NCI-H526 (cell line): ENCODE results near the gene PLS3.
"Not testable (repeated sequence)": the region's sequence is repeated elsewhere in the genome, so short reads cannot be mapped to it uniquely, and the experiment has no call there.

Source experiments
- DNase-seq, 2 experiments: peaks; one replicate each; lab custom pipeline; 2025; lab: John Stamatoyannopoulos, UW

PLS3 gene

DNA sequence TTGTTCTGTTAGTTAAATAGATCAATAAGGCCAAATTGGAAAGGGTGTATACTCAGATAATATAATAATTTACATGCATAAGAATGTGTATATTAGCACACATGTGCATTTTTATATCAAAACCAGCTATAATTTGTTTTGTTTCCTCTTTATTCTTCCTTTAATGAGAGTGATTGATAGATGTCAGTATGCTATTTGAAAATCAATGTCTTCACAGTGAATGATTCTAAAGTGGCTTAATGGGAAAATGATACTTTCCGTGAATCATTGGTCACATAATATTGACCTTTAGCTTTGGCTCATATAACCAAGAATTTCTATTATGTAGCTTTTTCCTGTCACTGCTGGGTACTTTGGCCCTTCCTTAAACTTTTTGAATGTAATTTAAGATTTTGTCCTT, 48.6 kb downstream of the PLS3 start:
- no peak for DNase-seq

DNA sequence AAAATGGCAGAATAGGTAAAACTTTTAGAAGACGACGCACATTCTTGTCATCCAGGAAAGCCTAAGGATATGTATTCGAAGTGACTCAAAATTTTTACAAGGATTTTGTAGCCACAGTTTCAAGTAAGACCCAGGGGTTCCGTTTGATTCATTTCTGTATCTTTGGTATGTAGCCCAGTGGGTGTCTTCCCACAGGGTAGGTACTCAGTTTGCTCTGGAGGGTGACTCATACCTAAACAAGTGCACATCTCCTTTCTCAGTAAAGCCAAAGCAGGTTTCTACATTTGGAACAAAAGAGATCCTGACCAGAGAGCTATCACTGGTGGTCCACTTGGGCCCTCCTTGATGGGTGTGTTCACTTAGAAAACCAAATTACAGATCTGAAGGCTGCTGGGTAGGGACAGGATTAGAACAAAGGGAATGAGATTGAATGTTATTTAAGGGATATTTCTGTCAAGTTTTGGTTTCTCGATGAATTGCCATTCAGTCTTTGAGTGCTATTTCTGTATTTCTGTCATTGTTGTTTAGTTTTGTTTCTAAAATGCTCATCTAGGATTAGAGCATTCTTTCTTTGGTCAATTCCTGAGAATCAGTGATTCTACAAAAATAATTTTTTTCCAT, 56.1 kb downstream of the PLS3 start:
- DNase-seq = no peak

DNA sequence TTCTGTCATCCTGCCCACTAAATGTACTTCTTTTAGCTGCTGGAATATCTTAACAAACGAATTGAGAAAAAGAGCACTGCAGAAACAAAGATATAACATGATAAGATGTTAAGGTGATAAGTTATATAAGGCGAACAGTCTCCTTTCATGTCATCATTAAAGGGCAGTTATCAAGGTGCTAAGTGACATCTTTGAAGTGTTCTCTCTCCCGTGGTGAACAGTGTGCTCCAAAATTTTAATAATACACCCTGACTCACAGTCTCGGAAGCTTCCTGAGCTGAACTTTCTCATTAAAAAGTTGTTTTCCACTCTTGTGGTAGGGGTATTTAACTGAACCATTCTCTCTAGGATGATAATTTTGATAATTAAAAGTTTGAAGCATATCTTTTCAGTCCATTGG, 61.6 kb downstream of the PLS3 start:
- DNase-seq = no peak

GRCh38 chrX:115624916-115625315, 63.9 kb downstream of the PLS3 start:
- no peak for DNase-seq

DNA sequence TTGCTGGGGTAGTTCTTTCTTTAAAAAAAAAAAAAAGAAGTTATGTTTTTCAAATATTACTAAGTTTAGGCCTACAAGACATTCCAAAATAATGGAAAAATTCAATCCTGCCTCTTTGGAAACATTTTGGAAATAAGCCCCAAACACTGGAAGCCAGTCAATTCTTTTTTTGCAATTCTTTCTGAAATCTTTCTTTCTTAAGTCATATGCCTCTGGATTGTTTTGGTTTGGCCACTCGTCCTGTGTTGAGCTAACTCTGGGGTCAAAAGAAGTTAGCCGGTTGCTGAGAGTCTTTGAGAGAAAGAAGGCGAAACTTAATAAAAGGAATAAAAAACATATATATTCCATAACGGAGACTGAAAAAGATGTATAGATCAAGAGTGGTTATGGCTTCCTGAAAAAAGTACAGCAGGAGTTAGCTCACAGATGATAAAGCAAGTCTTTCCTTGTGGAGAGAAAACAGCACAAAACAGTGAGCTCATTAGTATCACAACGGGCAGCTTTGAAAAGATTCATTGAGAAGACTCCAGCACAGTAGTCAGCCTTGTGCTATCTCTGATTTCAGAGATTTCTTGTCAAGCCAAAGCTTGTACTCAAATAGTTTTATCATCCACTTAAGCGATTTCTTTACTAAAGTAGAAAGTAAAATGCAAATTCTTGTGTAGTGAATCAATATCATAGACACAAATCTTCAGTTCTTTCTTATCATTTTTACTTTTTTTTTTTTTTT, 64.8 kb downstream of the PLS3 start:
- no peak for DNase-seq

GRCh38 chrX:115630204-115630603, 69.2 kb downstream of the PLS3 start:
- no peak for DNase-seq

GRCh38 chrX:115632455-115632854, 71.5 kb downstream of the PLS3 start:
- DNase-seq = no peak

- not testable (repeated sequence) for DNase-seq
Measured at GRCh38 chrX:115633397-115633796, 72.4 kb downstream of the PLS3 start.

DNA sequence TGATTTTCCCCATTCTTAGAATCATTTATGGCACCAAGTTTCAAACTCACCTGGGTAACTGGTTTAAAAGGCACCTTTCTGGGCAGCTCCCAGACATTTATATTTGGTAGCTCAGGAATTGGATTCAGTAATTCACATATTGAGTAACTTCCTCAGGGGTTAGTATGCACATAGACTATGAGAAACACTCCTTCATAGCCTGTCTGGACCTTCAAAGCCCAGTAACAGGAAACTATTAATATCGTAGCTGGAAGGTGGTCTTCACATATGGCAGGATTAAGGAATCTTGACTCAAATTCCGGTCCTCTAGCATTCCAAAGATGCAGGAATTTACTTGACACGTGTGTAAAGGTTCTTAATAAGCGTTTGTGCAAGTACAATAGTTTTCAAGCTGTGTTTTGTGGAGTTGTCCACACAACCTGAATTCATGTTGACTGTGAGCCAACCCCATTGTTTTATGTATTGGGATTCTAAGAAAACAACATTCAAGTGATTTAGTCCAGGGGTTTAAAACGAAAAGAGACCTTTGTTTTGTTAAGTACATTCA, 78.4 kb downstream of the PLS3 start:
- DNase-seq = no peak

DNA sequence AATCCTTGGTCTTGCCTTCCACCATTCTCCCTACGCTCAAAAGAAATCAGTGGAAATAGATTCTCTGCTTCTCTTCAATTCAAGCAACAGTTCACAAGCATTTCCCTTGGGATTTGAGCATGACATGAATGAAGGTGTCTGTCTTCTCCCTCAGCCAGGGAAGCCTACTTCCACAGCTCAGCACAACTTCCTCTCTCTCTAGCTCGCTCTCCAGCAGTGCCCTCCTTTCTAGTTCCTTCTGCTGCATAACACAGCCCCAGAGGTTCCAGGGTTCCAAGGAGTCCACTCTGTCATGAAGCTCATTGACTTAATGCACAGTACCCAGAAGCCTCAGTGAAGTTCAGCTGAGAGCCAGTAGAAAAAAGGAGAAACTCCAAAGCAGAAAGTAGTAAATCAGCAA, 81.3 kb downstream of the PLS3 start:
- DNase-seq = peak in 1 of 2 experiments; percentile 0

DNA sequence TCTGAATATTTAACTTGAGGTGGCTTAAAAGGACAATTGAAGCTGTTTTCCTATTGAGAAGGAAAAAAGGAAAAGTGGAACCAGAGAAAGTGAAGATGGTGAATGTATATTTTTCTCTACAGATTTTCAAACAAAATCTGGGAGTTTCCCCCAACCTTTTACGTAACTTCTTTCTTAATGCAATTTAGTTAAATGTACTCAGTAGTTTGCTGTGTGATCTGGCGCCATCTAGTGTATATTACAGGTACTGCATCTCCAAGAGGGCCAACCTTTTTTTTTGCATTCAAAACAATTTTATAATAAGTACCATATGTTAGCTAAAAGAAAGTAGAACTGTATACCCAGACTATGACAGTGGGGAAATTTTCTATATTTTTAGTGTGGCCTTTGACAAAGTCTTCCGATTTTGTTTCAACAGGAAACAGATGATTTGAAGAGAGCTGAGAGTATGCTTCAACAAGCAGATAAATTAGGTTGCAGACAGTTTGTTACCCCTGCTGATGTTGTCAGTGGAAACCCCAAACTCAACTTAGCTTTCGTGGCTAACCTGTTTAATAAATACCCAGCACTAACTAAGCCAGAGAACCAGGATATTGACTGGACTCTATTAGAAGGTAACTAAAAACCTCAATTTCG, 82.0 kb downstream of the PLS3 start:
- DNase-seq = peak in 1 of 2 experiments; percentile 41

DNA sequence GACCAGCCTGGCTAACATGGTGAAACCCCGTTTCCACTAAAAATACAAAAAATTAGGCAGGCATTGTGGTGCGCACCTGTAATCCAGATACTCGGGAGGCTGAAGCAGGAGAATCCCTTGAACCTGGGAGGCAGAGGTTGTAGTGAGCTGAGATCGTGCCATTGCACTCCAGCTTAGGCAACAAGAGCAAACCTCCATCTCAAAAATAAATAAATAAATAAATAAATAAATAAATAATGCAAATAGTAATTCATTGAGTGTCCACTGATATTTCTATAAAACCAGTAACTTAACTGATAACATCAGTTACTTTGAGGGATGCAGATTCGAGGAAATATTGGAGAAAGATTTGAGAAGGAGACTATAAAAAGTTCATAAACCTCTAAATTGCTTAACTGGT, 83.4 kb downstream of the PLS3 start:
- not testable (repeated sequence) for DNase-seq

DNA sequence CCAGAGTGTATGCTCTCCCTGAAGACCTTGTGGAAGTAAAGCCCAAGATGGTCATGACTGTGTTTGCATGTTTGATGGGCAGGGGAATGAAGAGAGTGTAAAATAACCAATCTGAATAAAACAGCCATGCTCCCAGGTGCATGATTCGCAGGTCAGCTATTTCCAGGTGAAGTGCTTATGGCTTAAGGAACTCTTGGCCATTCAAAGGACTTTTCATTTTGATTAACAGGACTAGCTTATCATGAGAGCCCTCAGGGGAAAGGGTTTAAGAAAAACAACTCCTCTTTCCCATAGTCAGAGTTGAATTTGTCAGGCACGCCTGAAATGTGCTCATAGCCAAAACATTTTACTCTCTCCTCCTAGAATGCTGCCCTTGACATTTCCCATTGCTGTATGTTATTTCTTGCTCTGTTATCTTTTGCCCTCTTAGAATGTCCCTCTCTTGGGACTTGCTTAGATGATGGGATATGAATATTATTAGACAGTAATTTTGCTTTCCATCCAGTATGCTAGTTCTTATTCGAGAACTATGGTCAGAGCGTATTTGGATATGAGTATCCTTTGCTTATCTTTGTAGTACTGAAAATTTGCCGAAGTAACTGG, 88.6 kb downstream of the PLS3 start:
- DNase-seq = no peak

DNA sequence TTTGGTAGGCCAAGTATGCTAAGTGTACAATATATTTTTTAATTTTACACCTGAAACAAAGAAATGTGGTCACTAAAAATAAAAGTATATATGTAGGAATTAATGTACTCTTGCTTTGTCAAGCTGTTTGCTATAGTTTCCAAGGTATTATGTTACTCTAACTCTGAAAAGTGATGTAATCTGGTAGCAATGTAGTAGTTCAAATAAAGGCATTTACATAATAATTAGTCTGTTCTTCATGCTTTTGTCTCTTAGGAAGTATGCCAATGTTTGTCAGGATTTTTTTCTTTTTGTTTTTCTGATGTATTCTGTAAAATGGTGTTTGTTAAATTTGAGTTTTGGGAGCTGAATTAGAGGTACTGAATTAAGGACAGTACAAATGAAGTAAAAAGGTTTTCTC, 89.5 kb downstream of the PLS3 start:
- no peak for DNase-seq

GRCh38 chrX:115650916-115651315, 89.9 kb downstream of the PLS3 start:
- DNase-seq = peak; percentile 0 to 58

DNA sequence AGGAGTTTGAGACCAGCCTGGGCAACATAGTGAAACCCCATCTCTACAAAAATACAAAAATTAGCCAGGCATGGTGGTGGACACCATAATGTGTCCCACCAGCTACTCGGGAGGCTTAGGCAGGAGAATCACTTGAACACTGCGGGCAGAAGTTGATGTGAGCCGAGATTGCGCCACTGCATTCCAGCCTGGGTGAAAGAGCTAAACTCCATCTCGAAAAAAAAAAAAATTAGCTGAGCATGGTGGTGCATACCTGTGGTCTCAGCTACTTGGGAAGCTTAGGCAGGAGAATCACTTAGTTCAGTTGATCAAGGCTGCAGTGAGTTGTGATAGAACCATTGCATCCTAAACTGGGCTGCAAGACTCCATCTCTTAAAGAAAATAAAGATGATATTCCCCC, 91.2 kb downstream of the PLS3 start:
- no peak for DNase-seq

DNA sequence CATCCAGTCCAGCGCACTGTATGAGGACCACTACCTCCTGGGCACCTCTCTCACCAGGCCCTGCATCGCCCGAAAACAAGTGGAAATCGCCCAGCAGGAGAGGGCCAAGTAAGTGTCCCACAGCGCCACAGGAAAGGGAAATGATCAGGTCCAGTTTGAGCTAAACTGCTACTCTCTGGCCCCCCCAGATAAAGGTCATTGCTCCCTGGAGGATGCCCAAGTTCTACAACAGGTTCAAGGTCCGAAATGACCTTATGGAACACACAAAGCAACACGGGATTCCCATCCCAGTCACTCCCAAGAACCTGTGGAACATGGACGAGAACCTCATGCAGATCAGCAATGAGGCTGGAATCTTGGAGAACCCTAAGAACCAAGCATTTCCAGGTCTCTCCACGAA, 104.1 kb downstream of the PLS3 start:
- no peak for DNase-seq

GRCh38 chrX:115679460-115679859, 118.5 kb downstream of the PLS3 start:
- DNase-seq = peak; percentile 8 to 33

- DNase-seq = no peak
Measured at GRCh38 chrX:115687595-115687994, 126.6 kb downstream of the PLS3 start.

GRCh38 chrX:115689931-115690330, 129.0 kb downstream of the PLS3 start:
- no peak for DNase-seq

GRCh38 chrX:115690511-115691216, 129.7 kb downstream of the PLS3 start:
- DNase-seq = peak; percentile 5 to 75

- DNase-seq = no peak
Measured at GRCh38 chrX:115693476-115693875, 132.5 kb downstream of the PLS3 start.
